ENCODE results near the gene SMCO2.

Gene SMCO2

DNA sequence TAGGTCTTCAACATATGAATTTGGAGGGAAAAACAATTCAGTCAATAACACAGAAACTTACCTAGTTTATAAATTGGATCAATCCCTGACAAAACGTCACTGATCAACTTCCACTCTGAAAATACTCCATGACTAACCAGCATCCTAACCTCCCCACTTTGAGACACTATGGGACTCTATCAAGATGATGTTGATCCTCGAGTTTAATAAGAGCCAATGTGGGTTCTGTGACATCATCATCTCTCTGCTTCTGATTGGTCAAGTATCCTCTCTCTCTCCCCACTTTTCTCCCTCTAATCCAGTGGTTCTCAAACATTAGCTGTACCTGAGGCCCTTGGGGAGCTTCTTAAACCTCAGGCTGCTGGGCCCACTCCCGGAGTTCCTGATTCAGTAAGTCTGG, at the start of gene SMCO2:
Gene SMCO2 (plus strand): TSS at position 301 of the 400 bp plus-strand sequence. CDS start 23,896 bp downstream, outside the sequence.
- H3K4me3 ChIP-seq (ENCODE audit: low read depth, low read length): no peak within 1 kb of the TSS

DNA sequence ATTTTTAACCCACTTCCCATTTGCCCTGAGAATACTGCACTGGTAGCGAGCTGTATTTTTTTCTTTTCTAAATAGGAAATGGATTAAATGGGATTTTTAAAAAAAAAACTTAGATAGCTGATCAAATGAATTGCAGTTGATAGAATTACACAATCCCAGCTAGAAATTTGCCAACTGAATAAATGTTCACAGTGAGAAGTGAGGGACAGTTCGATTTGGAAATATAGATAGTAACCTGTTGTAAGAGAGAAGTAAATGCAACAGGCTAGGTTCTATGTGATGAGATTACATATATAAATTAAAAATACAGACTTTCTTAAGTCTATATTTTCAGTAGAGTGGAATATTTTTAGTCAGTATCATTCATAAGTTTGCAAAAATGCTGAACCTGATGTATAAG, 48.1 kb upstream of the SMCO2 start:
- H3K4me3 ChIP-seq (ENCODE audit: low read depth, low read length): no peak overlapping the region

DNA sequence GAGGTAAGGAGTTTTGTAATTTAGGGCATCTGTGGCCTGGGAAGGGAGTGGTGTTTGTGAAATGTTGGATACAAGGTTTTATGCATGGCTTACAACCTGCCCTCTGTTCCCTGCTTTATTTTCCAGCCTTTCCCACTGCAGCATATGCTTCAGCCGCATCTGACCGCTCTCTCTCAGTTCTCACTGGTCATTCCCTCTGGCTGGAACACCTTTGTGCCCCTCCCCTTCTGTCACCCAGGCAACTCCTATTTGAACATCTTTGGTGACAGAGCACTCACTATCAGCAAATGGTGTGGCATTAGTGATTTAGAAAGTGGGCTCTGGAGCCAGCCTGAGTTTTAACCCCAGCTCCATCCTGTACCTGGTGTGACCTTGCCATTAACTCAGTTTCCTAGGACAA, 47.5 kb upstream of the SMCO2 start:
- no peak overlapping the region for H3K4me3 ChIP-seq (ENCODE audit: low read depth, low read length)

DNA sequence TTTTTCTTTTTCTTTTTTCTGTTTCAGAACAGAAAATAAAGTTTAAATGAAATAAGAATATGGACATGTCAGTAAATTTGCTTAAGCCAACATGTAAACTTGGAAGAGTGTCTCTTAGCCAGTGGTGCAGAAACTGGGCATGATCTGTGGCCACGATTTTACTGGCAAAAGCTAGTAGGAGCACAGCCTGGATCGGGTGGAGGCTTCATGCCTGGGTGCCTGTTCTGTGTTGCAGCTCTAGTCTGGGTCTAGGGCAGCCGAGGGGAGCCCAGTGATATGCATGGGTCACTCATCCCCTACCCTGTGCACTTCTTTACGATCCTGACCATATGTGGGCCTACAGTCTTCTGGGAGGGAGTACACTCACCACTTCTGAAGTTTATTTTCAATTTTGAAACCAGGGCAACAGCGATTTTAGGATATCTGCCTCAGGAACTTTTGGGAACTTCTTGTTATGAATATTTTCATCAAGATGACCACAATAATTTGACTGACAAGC, 45.6 kb upstream of the SMCO2 start:
- H3K4me3 ChIP-seq (ENCODE audit: low read depth, low read length): no peak overlapping the region

DNA sequence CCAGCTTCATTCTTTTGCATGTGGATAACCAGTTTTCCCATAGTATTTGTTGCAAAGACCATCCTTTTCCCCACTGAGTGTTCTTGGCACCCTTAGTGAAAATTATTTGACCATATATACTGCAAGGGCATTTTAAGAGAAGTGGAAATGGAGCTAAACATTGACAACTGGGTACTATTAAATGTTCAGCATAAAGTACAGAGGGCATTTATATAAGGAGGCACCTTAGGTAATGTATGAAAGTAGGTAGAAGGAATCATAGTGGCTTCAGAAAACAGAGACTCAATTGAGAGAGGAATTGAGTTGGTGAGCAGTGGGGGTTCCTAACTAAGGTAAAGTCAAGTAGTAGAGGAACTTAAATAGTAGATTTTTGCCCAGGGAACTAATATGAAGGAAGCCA, 34.5 kb upstream of the SMCO2 start:
- no peak overlapping the region for H3K4me3 ChIP-seq (ENCODE audit: low read depth, low read length)

DNA sequence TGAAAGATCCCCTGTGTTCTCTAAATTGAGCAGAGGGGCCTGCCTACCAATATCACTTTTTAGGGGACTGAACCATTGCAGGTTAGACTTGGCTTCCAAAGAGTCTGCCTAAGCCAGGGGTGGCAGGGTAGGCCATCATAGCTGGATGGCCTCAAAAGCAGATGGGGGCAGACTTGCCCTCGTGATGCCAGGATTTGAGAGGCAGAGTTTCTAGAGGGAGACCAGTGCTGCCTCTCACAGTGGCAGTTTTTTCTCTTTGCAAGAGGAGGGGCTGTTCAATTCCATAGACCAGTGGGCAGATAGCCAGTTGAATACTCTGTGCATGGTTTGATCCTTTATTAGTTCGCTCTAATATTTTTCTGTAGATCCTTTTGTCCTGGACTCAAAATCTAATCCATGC, 23.8 kb upstream of the SMCO2 start:
- H3K4me3 ChIP-seq (ENCODE audit: low read depth, low read length): no peak overlapping the region

DNA sequence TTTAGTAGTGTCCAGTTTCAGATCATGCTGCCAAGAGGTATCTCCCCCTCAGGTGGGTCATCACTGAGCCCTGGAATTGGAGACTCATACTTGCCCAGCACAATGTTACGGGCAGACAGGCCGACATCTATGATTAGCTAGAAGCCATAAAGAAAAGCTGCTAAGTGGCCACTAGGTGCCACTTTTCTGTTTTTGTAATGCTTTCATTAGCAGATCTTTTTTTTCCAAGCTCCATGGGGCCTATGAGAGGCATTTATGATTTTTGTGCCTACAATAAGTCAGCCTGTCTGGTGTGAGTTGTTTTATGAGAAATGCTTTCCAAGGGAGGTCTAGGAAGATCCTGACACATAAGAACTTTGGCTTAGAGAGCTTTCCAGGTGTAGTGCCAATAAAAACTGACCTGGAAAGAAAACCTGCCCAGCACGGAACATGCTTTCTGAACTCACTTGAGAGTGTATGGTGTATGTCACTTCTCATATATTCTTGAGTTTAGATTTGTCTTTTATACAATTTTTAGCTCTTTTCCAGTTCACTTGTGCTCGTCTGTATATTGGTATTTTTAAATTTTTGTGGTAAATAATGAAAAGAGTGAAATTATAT, 21.8 kb upstream of the SMCO2 start:
- H3K4me3 ChIP-seq (ENCODE audit: low read depth, low read length): no peak overlapping the region

DNA sequence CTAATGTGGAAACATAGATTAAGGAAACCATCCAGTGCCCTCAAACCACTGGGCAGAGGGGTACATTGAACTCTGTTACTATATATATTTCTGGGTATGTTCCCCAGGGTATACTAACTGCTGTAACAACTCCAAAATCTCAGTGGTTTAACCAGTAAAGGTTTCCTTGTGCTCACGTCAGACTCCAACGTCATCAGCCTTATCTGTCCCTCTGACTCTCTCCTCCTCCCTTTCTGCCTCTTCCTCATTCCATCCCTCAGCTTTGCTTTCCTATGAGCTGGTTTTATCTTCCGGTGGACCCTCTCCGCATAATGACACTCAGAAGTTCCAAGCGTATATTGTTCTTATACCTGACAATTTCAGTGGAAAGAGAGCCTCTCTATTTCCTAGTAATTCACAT, 21.2 kb upstream of the SMCO2 start:
- no peak overlapping the region for H3K4me3 ChIP-seq (ENCODE audit: low read depth, low read length)

DNA sequence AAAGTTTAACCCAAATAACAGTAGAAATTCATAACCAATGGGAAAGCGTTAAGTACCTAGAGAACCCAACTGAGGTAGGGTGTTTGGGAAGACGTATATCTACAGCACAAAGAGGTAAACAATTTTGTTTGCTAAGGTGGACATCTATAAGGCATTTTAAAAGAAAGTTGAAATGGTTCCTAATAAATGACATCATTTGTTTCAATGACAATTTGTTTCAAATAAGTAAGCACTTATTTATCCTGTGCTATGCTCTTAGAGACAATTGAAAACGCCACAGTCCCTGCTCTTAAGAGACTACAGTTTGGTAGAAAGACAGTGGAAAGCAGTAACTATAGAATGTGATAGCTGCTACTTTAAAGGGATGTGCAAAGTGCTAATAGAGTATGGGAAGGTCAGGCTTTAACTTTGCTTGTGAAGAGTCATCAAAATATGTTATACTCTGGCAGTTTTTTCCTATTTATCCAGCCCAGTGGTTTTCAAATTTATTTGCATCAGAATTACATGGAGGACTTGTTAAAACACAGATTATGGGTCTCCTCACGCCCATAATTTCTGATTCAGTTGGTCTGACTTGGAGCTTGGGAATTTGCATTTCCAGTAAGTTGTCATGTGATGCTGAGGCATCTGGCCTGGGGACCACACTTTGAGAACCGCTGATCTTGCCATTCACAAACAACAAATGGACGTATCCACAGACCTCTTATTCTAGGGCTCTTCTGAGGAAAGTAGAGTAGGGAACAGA, 19.6 kb upstream of the SMCO2 start:
- no peak overlapping the region for H3K4me3 ChIP-seq (ENCODE audit: low read depth, low read length)

DNA sequence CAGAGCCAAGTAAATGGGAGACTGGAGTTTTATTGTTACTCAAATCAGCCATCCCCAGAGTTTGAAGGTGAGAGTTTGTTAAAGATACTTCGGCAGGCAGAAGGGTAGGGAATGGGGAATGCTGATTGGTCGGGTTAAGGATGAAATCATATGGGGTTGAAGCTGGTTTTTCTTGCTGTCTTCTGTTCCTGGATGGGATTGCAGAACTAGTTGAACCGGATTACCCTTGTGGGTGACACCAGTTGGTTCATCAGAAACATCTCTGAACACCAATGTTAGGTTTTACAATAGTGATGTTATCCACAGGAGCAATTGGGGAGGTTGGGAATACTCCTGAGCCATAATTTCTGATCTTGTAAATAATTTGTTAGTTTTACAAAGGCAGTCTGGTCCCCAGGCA, 18.7 kb upstream of the SMCO2 start:
- no peak overlapping the region for H3K4me3 ChIP-seq (ENCODE audit: low read depth, low read length)

DNA sequence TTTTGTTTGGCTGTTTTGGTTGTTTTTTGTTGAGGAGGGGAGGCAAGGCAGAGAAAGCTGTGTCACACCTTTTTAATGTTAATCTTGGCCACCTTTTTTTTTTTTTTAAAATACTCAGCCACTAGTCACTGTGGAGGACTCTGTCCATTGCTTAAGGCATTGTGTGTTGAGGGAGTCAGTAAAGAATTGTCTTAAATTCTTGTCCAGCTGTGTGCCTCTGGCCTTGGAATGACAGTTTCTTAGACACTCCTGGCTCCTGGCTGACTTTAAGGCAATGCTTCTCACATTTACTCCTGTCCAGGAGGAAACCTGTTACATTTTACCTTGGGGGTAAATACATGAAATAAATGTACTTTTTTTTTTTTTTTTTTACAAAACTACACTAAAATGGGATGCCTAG, 18.1 kb upstream of the SMCO2 start:
- H3K4me3 ChIP-seq (ENCODE audit: low read depth, low read length): no peak overlapping the region

DNA sequence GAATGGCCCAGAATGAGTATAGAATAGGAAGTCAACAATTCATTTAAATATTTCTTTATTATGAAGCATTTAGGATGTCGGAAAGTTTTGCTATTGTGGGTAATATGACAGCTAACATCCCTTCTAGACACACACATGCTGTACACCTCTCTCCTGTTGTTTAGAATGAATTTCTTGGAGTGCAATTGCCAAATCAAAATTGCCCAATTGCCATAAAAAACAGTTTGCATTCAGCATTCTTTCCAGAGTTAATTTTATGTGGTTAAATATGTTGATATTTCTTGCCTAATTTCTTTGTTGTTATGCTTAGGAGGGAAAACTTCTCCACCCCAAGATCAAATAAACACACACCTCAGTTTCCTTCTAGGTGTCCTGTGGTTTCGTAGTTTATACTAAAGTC, 16.9 kb upstream of the SMCO2 start:
- no peak overlapping the region for H3K4me3 ChIP-seq (ENCODE audit: low read depth, low read length)

DNA sequence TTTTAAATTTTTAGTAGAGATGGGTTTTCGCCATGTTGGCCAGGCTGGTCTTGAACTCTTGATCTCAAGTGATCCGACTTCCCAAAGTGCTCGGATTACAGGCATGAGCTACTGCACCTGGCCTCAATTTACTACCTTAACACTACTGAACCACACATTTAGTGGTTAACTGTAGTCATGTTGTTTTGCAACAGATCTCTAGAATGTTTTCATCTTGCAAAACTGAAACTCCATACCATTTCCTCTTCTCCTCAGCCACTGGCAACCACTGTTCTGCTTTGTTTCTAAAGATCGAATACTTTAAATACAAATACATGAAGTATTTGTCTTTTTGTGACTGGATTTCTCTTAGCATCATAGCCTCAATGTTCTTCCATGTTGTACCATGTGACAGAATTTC, 15.4 kb upstream of the SMCO2 start:
- no peak overlapping the region for H3K4me3 ChIP-seq (ENCODE audit: low read depth, low read length)

DNA sequence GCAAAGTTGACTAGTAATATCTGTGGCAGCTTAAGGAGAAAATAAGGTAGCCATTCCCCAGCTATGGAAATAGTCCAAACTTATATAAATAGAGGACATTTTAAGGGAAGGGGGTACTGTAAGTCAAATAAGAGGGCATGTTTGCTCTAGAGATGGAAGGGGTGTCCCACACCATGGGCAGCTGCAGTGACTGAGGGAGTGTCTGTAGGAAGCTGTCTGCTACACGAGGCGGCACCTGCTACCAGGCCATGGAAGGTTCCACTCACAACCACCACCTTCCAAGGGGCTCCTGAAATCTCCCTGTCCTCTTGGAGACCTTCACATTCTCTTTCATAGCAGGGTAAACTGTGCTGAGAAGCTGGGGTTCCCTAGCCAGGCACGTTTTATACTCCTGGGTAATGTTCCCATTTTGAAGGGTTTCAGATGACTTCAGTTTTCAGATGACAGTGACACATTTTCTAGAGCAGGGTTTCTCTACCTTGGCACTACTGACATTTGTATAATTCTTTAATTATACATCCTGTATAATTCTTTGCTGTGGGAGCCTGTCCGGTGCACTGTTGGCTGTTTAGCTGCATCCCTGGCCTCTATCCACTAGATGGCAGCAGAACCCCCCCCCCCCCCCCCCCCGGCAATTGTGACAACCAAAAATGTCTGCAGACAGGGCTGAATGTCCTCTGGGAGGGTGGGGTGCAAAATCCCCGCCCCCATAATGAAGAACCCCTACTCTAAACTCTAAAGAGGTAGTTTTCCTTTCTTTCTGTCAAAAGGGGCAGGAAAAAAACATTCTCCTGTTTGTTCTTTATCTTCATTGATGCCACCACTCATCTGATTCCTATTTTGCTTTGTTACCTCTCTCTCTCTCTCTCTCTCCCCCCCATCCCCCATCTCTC, 11.6 kb upstream of the SMCO2 start:
- H3K4me3 ChIP-seq (ENCODE audit: low read depth, low read length): no peak overlapping the region

DNA sequence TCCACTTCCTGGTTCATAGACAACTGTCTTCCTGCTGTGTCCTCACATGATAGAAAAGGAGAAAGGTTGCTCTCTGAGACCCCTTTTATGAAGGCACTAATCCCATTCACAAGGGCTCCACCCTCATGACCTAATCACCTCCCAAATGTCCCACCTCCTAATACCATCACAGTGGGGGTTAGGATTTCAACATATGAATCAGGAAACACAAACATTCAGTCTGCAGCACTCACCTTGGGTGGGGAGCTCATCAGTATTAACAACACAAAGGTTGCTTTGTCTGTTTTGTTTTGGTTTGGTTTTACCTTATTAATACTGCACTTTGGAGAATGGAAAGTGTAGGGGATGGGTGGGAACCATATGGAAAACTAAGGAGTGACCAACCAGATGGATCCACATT, 10.5 kb upstream of the SMCO2 start:
- H3K4me3 ChIP-seq (ENCODE audit: low read depth, low read length): no peak overlapping the region

DNA sequence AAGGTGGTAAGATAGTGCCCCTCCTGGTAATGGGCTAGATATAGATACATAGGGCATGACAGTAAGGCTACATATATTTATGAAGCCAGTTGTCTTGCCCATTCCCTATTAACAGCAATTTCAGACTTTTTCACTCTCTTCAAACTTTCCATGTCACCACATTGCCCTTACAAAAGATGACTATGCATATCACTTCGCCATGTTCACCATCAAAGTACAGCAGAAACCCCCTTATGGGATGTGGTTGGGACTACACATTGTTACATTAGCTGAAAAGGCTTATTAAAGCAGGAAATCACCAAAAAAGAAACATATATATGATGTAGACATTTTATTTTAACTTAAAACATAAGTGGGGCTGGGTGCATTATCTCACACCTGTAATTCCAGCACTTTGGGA, 9.8 kb upstream of the SMCO2 start:
- H3K4me3 ChIP-seq (ENCODE audit: low read depth, low read length): no peak overlapping the region

DNA sequence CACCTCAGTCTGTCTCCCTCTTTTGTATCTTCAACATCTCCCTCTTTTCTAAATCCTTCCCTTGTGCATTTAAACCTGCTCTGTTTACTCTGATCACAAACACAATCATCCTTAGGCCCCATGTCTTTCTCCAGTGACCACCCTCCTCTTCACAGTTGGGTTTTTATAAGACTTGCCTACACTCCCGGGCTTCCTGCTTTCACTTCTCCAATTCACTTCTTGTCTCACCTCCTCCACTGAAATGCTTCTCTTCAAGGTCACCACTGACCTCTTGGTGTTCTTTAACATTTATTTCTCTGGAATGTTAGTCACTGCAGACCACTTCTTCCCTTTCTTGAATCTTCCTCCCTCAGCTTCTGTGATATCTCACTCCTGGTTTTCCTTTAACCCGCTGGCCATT, 8.7 kb upstream of the SMCO2 start:
- no peak overlapping the region for H3K4me3 ChIP-seq (ENCODE audit: low read depth, low read length)

DNA sequence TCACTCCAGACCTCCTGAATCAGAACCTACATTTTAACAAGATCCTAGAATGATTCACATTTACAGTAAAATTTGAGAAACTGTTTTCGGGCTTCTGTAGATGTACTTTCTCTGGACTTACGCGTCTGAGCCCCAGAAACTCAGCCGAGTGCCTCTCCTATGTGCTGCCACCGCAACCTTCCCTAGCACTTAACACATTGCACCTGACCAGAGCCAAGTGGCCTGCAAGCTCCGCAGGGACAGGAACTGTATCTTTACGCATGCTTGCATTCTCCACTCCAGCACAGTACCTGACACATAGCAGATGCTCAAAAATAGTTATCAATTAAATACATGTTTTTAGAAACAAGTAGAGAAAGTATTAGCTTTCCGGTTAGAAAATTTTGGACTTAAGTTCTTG, 1.2 kb downstream of the SMCO2 start:
- no peak overlapping the region for H3K4me3 ChIP-seq (ENCODE audit: low read depth, low read length)

DNA sequence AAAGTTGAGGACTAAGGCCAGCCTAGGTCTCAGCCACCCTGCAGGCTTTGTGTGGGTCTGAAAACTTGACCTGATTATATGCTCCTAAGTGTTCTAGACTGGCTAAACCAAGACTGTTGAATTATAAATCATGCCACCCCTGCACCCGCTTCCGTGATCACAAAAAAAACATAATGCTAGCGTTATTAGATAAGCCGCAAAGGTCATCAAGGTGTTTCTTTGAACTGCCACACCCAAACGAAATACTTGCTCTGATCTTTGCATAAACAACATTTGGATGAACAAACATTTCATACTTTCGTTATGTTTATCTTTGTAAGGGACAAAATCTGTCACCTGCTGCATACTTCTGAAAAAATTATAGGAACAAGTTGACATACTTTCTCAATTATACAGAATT, 2.5 kb downstream of the SMCO2 start:
- H3K4me3 ChIP-seq (ENCODE audit: low read depth, low read length): no peak overlapping the region

DNA sequence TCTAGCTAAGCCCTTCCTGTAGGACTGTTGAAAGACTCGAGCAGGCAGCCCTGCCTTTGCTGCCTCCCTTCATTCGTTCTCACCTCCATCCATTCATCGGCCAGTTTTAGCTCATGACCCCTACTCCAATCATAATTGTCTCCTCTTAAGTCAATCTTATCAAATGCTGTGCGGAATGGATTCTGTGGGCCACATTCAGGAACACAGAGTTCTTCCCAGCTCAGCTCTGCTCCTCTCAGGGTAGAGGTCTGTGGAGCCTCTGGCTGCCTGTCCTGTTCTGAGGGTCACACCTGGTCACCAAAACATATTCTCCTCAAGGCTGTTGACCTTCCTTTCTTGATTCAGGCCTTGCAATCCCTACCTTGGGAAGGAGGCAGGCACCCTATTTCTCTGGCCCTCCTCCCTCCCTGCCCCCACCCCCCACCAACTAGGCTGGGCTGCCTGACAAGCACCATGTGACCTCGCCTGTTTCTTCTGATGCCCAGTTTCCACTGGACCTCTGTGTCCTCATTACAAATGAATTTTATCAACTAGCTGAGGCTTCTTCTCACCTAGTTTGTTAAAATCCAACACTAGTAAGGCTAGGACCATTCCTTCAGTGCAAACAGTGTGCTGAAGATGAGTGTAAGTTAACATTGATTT, 3.5 kb downstream of the SMCO2 start:
- H3K4me3 ChIP-seq (ENCODE audit: low read depth, low read length): no peak overlapping the region
